MM.1S (cell line): ENCODE measurements around the gene PRRT3.

Source experiments
- DNase-seq: peaks from one replicate; pipeline ENCODE4 v3.0.0-alpha.2; 2015
- H2AFZ ChIP-seq: fragments of 300-600 bp; sonication (generic); 2 replicates; pipeline ENCODE4 v1.6.0; 2016; ENCODE audit warnings: antibody characterized with exemption, low read length
- H3F3A ChIP-seq: fragments of 300-600 bp; sonication (generic); 2 replicates; pipeline ENCODE4 v1.6.1; 2016; ENCODE audit warnings: mild to moderate bottlenecking, antibody characterized with exemption, low read length, moderate library complexity, mixed read lengths; ENCODE audit not compliant: insufficient read depth
- H3K27ac ChIP-seq: fragments of 300-600 bp; sonication (generic); 2 replicates; pipeline ENCODE4 v1.5.1; 2016; ENCODE audit warnings: mild to moderate bottlenecking, low read length
- H3K27me3 ChIP-seq: fragments of 300-600 bp; sonication (generic); replicated peaks from 2 replicates; pipeline ENCODE4 v1.6.0; 2016; ENCODE audit warnings: low read length; ENCODE audit not compliant: insufficient read depth
- H3K36me3 ChIP-seq: fragments of 300-600 bp; sonication (generic); replicated peaks from 2 replicates; pipeline ENCODE4 v1.6.1; 2016; ENCODE audit warnings: mild to moderate bottlenecking, low read length, mixed read lengths; ENCODE audit not compliant: insufficient read depth
- H3K4me1 ChIP-seq: fragments of 300-600 bp; sonication (generic); 2 replicates; pipeline ENCODE4 v1.6.1; 2016; ENCODE audit warnings: low read length, mixed read lengths
- H3K4me2 ChIP-seq: fragments of 300-600 bp; sonication (generic); 2 replicates; pipeline ENCODE4 v1.6.0; 2016; ENCODE audit warnings: low read depth, low read length
- H3K4me3 ChIP-seq: fragments of 300-600 bp; sonication (generic); 2 replicates; pipeline ENCODE4 v1.5.1; 2016; ENCODE audit warnings: low read length, mixed read lengths
- H3K79me2 ChIP-seq: fragments of 300-600 bp; sonication (generic); 2 replicates; pipeline ENCODE4 v1.6.1; 2016; ENCODE audit warnings: mixed run types, low read length, mixed read lengths
- H3K9ac ChIP-seq: fragments of 300-600 bp; sonication (generic); 2 replicates; pipeline ENCODE4 v1.6.1; 2016; ENCODE audit warnings: low read length, mixed read lengths
- H3K9me2 ChIP-seq: fragments of 300-600 bp; sonication (generic); replicated peaks from 2 replicates; pipeline ENCODE4 v1.6.1; 2016; ENCODE audit warnings: mild to moderate bottlenecking, low read length, mixed read lengths; ENCODE audit not compliant: insufficient read depth
- H3K9me3 ChIP-seq: fragments of 300-600 bp; sonication (generic); replicated peaks from 2 replicates; pipeline ENCODE4 v1.6.1; 2016; ENCODE audit warnings: mild to moderate bottlenecking, low read length, mixed read lengths; ENCODE audit not compliant: insufficient read depth
- H4K20me1 ChIP-seq: fragments of 300-600 bp; sonication (generic); 2 replicates; pipeline ENCODE4 v1.6.1; 2016; ENCODE audit warnings: mild to moderate bottlenecking, low read length, moderate library complexity, mixed read lengths; ENCODE audit not compliant: insufficient read depth
- EZH2 ChIP-seq: fragments of 300-600 bp; sonication (generic); optimal IDR thresholded peaks from 2 replicates; pipeline ENCODE3; 2017; ENCODE audit warnings: low read depth, mild to moderate bottlenecking, antibody characterized with exemption, low read length, mixed read lengths
- EZH2phosphoT487 ChIP-seq: fragments of 300-600 bp; sonication (generic); IDR thresholded peaks from 2 replicates; pipeline ENCODE4 v1.6.1; 2018; ENCODE audit warnings: antibody characterized with exemption, low read length
- TF ChIP-seq, protein P1 (sequence below): fragments of 300-600 bp; sonication (generic); IDR thresholded peaks from 2 replicates; pipeline ENCODE4 v1.5.1; 2016; ENCODE audit warnings: antibody characterized with exemption, low read length, mixed read lengths

PRRT3 gene

DNA sequence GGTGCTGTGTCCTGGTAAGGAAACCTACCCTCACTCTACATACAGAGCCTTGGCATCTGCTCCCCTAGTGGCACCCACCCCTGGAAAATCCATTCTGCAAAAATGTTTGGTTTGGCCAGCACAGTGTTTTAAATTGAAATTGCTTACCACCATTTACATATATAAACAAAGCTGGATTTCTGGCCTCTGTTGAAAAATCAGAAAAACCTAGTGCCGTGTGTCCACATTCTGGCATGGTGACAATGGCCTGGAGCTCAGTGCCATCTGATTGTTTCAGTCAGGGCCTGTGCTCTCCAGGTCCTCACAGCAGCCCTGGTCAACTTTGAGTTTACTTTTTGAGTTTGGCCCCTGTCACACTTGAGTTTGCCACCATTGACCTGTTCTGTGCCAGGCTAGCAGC is 38.2 kb downstream of the PRRT3 start:
- no peaks in the 10 kb centered on the region for H3F3A ChIP-seq
- H4K20me1 ChIP-seq, result no peaks in the 10 kb centered on the region
- DNase-seq, result no peak
- H3K9ac ChIP-seq, result no peak overlapping the region
- TF ChIP-seq EZH2phosphoT487, result no peak
- TF ChIP-seq, protein P1, sequence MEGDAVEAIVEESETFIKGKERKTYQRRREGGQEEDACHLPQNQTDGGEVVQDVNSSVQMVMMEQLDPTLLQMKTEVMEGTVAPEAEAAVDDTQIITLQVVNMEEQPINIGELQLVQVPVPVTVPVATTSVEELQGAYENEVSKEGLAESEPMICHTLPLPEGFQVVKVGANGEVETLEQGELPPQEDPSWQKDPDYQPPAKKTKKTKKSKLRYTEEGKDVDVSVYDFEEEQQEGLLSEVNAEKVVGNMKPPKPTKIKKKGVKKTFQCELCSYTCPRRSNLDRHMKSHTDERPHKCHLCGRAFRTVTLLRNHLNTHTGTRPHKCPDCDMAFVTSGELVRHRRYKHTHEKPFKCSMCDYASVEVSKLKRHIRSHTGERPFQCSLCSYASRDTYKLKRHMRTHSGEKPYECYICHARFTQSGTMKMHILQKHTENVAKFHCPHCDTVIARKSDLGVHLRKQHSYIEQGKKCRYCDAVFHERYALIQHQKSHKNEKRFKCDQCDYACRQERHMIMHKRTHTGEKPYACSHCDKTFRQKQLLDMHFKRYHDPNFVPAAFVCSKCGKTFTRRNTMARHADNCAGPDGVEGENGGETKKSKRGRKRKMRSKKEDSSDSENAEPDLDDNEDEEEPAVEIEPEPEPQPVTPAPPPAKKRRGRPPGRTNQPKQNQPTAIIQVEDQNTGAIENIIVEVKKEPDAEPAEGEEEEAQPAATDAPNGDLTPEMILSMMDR, result no peak
- H3K4me1 ChIP-seq, result peaks cover 5% of the 10 kb centered on the region; the same call in 1 of the 2 replicates
- H3K27ac ChIP-seq, result no peak overlapping the region
- no peaks in the 10 kb centered on the region for H3K9me2 ChIP-seq
- no peak overlapping the region for H2AFZ ChIP-seq
- H3K27me3 ChIP-seq, result no peaks in the 10 kb centered on the region
- no peak overlapping the region for H3K4me2 ChIP-seq
- no peaks in the 10 kb centered on the region for H3K36me3 ChIP-seq
- no peaks in the 10 kb centered on the region for H3K9me3 ChIP-seq
- no peak overlapping the region for H3K4me3 ChIP-seq
- no peaks in the 10 kb centered on the region for H3K79me2 ChIP-seq

DNA sequence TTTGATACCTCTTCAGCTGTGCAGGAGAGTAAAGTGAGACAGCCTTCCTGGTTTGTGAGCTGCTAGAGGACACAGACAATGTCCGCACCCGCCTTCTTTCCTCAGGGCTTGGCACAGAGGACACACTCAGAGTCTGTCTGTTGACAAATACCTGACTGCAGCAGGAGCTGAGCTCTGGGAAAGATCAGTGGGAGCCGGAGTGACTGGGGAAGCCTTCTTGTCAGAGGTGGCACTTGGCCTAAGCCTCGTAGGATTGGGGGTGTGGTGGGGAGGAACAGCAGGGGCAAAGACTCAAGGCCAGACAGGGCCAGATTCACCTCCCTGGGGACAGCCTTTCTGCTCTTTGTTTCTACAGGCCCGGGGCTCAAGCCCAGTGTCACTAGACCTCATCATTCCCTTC is 38.6 kb downstream of the PRRT3 start:
- no peak overlapping the region for H3K4me3 ChIP-seq
- no peak for TF ChIP-seq EZH2phosphoT487
- TF ChIP-seq, protein P1, result no peak
- TF ChIP-seq EZH2, result no peak
- no peak for DNase-seq
- H3F3A ChIP-seq, result no peaks in the 10 kb centered on the region
- no peak overlapping the region for H3K27ac ChIP-seq
- H3K36me3 ChIP-seq, result no peaks in the 10 kb centered on the region
- H3K4me2 ChIP-seq, result no peak overlapping the region
- peaks cover 5% of the 10 kb centered on the region; the same call in 1 of the 2 replicates for H3K4me1 ChIP-seq
- H3K9ac ChIP-seq, result no peak overlapping the region
- H3K9me3 ChIP-seq, result no peaks in the 10 kb centered on the region
- no peaks in the 10 kb centered on the region for H3K9me2 ChIP-seq
- no peaks in the 10 kb centered on the region for H4K20me1 ChIP-seq
- H3K79me2 ChIP-seq, result no peaks in the 10 kb centered on the region
- no peaks in the 10 kb centered on the region for H3K27me3 ChIP-seq
- no peak overlapping the region for H2AFZ ChIP-seq

DNA sequence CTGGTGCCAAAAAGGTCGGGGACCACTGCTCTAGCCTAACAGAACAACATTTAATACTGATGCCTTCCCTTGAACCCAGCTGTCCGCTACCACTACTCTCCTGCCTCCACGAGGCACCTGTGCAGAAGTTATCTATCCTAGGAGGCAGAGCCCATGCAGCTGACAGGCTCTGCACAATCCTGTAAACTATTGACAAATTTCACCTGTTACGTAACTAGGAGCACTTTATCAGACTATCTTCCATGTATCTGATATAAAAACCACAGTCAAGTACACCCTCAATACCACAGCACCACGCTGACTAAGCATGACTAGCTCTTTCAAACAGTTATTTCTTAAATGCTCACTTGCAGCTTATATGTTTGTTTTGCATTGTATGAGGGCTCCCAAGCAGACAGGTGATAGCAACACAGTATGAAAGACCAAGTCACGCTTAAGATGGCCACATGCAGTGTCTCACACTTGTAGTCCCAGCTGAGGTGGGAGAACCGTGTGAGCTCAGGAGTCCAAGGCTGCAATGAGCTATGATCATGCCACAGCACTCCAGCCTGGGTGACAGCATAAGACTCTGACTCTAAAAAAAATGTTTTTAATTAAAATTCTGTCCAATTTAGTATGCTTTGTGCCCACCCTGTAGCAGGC is 39.8 kb downstream of the PRRT3 start:
- Histone ChIP-seq H3K36me3 (no peaks in the 10 kb centered on the region), H3K79me2 (no peaks in the 10 kb centered on the region), H3F3A (no peaks in the 10 kb centered on the region), H3K9ac (no peak overlapping the region), H4K20me1 (no peaks in the 10 kb centered on the region), H3K9me2 (no peaks in the 10 kb centered on the region), H3K27ac (no peak overlapping the region), H2AFZ (no peak overlapping the region), H3K4me1 (peaks cover 5% of the 10 kb centered on the region; the same call in 1 of the 2 replicates), H3K9me3 (no peaks in the 10 kb centered on the region), H3K4me2 (no peak overlapping the region), H3K27me3 (no peaks in the 10 kb centered on the region), H3K4me3 (no peak overlapping the region)
- DNase-seq, result no peak
- TF ChIP-seq EZH2phosphoT487, result no peak
- no peak for TF ChIP-seq EZH2
- TF ChIP-seq, protein P1, result no peak
